ENCODE measurements around the gene COPB1. TPM values are rescaled to one million over a fixed set of nuclear protein-coding genes. Genes with fewer than 3 reads are reported as not detected.

The COPB1 gene
- polyA plus RNA-seq, 1 donor from 2014 or later, result 157 TPM

- no peaks in the 10 kb centered on the region for H3K9me2 ChIP-seq (ENCODE audit: insufficient read depth, low read length)
- H3K4me2 ChIP-seq (ENCODE audit: low read length), result no peak overlapping the region
- no peaks in the 10 kb centered on the region for H3F3A ChIP-seq (ENCODE audit: insufficient read depth, low read length, poor library complexity, severe bottlenecking)
- no peak overlapping the region for H2AFZ ChIP-seq (ENCODE audit: low read depth, low read length)
- H3K4me3 ChIP-seq (ENCODE audit: low read length), result no peak overlapping the region
- H3K27ac ChIP-seq (ENCODE audit: low read length), result no peak overlapping the region
- no peak overlapping the region for H3K9ac ChIP-seq (ENCODE audit: low read length)
- H4K20me1 ChIP-seq (ENCODE audit: insufficient read depth), result no peaks in the 10 kb centered on the region
- no peaks in the 10 kb centered on the region for H3K9me3 ChIP-seq (ENCODE audit: low read length)
- no peaks in the 10 kb centered on the region for H3K79me2 ChIP-seq (replicated peaks; ENCODE audit: insufficient read depth, low read length)
- no peaks in the 10 kb centered on the region for H3K27me3 ChIP-seq (ENCODE audit: insufficient read depth, low read depth, low read length)
- TF ChIP-seq EZH2 (IDR thresholded peaks at IDR 0.05; ENCODE audit: borderline replicate concordance, insufficient read depth, low read length, poor library complexity, severe bottlenecking) (no peak), MXI1 (conservative IDR thresholded peaks at IDR 0.05; ENCODE audit: poor library complexity, severe bottlenecking) (no peak), CTCF (IDR thresholded peaks at IDR 0.05; ENCODE audit: poor library complexity, severe bottlenecking) (no peak), TAF1 (IDR thresholded peaks at IDR 0.05; ENCODE audit: low read depth) (no peak), SMC3 (conservative IDR thresholded peaks at IDR 0.05; ENCODE audit: poor library complexity) (no peak), RAD21 (conservative IDR thresholded peaks at IDR 0.05) (no peak), EP300 (conservative IDR thresholded peaks at IDR 0.05; ENCODE audit: poor library complexity, severe bottlenecking) (no peak), POLR2AphosphoS5 (IDR thresholded peaks at IDR 0.05) (no peak)
- TF ChIP-seq, protein P1, sequence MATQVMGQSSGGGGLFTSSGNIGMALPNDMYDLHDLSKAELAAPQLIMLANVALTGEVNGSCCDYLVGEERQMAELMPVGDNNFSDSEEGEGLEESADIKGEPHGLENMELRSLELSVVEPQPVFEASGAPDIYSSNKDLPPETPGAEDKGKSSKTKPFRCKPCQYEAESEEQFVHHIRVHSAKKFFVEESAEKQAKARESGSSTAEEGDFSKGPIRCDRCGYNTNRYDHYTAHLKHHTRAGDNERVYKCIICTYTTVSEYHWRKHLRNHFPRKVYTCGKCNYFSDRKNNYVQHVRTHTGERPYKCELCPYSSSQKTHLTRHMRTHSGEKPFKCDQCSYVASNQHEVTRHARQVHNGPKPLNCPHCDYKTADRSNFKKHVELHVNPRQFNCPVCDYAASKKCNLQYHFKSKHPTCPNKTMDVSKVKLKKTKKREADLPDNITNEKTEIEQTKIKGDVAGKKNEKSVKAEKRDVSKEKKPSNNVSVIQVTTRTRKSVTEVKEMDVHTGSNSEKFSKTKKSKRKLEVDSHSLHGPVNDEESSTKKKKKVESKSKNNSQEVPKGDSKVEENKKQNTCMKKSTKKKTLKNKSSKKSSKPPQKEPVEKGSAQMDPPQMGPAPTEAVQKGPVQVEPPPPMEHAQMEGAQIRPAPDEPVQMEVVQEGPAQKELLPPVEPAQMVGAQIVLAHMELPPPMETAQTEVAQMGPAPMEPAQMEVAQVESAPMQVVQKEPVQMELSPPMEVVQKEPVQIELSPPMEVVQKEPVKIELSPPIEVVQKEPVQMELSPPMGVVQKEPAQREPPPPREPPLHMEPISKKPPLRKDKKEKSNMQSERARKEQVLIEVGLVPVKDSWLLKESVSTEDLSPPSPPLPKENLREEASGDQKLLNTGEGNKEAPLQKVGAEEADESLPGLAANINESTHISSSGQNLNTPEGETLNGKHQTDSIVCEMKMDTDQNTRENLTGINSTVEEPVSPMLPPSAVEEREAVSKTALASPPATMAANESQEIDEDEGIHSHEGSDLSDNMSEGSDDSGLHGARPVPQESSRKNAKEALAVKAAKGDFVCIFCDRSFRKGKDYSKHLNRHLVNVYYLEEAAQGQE (IDR thresholded peaks at IDR 0.05; ENCODE audit: borderline replicate concordance), result no peak
- H3K36me3 ChIP-seq (ENCODE audit: insufficient read depth, low read length), result no peaks in the 10 kb centered on the region
These were observed 41.8 kb upstream of the COPB1 start for GRCh38 chr11:14541192-14541947.

DNA sequence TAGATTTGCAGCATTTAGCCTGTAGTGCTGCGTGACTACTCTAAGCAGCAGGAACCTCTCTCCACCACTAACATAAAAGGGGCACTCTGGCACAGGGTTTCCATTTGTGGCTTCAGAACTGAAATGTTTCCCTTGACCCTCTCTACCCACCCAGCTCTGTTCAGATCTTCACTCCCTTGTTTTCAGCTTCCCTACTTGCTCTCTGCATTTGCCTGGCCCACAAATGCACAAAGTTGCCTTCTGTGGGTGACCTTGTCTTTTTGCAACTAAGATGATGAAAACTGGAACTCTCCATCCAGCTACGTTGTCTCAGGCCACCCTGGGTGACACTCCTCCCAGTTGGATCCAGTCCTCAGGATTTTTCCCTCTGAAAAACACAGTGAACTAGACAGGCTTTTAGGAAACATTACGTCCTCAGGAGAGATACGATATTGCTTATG is 40.4 kb upstream of the COPB1 start:
- no peak overlapping the region for H2AFZ ChIP-seq (ENCODE audit: low read depth, low read length)
- H3K27ac ChIP-seq (ENCODE audit: low read length), result no peak overlapping the region
- no peak overlapping the region for H3K4me2 ChIP-seq (ENCODE audit: low read length)
- no peaks in the 10 kb centered on the region for H3K9me3 ChIP-seq (ENCODE audit: low read length)
- H3F3A ChIP-seq (ENCODE audit: insufficient read depth, low read length, poor library complexity, severe bottlenecking), result no peaks in the 10 kb centered on the region
- H3K27me3 ChIP-seq (ENCODE audit: insufficient read depth, low read depth, low read length), result no peaks in the 10 kb centered on the region
- no peaks in the 10 kb centered on the region for H3K36me3 ChIP-seq (ENCODE audit: insufficient read depth, low read length)
- H4K20me1 ChIP-seq (ENCODE audit: insufficient read depth), result no peaks in the 10 kb centered on the region
- H3K4me3 ChIP-seq (ENCODE audit: low read length), result no peak overlapping the region
- TF ChIP-seq POLR2AphosphoS5 (IDR thresholded peaks at IDR 0.05) (no peak), TAF1 (IDR thresholded peaks at IDR 0.05; ENCODE audit: low read depth) (no peak), RAD21 (conservative IDR thresholded peaks at IDR 0.05) (no peak), CTCF (IDR thresholded peaks at IDR 0.05; ENCODE audit: poor library complexity, severe bottlenecking) (no peak), EP300 (conservative IDR thresholded peaks at IDR 0.05; ENCODE audit: poor library complexity, severe bottlenecking) (no peak), EZH2 (IDR thresholded peaks at IDR 0.05; ENCODE audit: borderline replicate concordance, insufficient read depth, low read length, poor library complexity, severe bottlenecking) (no peak), SMC3 (conservative IDR thresholded peaks at IDR 0.05; ENCODE audit: poor library complexity) (no peak), MXI1 (conservative IDR thresholded peaks at IDR 0.05; ENCODE audit: poor library complexity, severe bottlenecking) (no peak)
- TF ChIP-seq, protein P1 (IDR thresholded peaks at IDR 0.05; ENCODE audit: borderline replicate concordance), result no peak
- H3K79me2 ChIP-seq (replicated peaks; ENCODE audit: insufficient read depth, low read length), result no peaks in the 10 kb centered on the region
- no peaks in the 10 kb centered on the region for H3K9me2 ChIP-seq (ENCODE audit: insufficient read depth, low read length)
- H3K9ac ChIP-seq (ENCODE audit: low read length), result no peak overlapping the region

Data from neural cell (in vitro differentiated cells).